GM12873 (cell line): ENCODE results near the gene PEX5L.

Experiments
- TF ChIP-seq, protein P1 (sequence below): IDR thresholded peaks from 2 replicates; pipeline ENCODE4 v1.5.1; 2012; ENCODE audit warnings: low read depth, mild to moderate bottlenecking, moderate library complexity, low read length, control low read depth; ENCODE audit not compliant: insufficient read depth; ENCODE audit errors: missing control alignments

PEX5L gene

DNA sequence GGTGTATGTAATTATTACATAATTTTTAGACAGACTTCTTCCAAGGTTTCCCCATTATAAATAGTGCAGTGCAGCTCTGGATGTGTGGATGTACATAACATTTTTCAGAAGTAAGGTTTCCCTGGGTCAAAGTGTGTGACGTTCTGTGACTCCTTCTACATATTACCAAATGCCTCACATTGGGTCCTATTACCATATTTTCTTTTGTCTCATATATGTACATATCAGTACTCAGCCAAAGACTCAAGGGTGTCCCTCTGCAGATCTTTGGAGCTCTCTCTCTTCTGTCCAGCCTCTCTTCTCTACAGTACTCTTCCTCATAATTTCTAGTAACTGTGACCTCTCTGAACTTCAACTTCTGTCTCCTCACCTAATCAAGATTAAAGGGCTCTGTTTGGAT lies 31.3 kb upstream of the PEX5L start:
- TF ChIP-seq, protein P1, sequence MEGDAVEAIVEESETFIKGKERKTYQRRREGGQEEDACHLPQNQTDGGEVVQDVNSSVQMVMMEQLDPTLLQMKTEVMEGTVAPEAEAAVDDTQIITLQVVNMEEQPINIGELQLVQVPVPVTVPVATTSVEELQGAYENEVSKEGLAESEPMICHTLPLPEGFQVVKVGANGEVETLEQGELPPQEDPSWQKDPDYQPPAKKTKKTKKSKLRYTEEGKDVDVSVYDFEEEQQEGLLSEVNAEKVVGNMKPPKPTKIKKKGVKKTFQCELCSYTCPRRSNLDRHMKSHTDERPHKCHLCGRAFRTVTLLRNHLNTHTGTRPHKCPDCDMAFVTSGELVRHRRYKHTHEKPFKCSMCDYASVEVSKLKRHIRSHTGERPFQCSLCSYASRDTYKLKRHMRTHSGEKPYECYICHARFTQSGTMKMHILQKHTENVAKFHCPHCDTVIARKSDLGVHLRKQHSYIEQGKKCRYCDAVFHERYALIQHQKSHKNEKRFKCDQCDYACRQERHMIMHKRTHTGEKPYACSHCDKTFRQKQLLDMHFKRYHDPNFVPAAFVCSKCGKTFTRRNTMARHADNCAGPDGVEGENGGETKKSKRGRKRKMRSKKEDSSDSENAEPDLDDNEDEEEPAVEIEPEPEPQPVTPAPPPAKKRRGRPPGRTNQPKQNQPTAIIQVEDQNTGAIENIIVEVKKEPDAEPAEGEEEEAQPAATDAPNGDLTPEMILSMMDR = no peak

DNA sequence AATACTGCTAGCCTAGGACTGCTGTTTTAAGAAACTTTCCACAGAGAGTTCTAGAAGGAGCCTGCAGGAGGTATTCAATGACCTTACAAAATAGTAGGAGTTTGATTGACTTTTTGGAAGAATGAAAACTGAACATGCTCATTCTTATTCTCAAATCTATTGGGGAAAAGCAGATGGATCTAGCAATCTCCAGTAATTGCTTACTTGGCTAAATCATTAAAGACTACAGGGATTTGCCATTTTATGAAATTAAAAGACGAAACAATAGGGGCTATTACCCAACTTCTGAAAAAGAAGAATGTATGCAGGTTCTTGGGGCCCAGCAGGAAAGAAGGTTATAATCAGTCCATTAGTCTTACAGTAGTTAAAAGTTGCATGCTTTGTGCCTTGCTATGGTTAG lies 29.9 kb upstream of the PEX5L start:
- TF ChIP-seq, protein P1 = no peak

DNA sequence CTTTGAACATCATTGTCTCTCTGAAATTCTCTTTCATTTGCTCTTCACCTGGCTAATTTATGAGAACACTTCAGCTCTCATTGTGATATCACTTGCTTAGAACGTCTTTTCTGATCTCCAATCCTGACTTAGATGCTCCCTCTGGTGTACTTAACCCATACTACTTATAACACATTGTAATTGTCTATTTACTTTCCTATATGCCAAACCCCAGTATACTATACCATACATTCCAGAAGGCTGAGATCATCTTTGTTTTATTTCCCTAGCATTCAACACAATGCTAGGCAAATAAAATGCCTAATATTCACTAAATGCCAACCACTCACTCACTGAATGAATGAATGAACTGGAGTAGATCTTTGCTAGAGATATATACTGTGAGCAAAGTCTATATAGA lies 27.0 kb upstream of the PEX5L start:
- TF ChIP-seq, protein P1 = no peak

DNA sequence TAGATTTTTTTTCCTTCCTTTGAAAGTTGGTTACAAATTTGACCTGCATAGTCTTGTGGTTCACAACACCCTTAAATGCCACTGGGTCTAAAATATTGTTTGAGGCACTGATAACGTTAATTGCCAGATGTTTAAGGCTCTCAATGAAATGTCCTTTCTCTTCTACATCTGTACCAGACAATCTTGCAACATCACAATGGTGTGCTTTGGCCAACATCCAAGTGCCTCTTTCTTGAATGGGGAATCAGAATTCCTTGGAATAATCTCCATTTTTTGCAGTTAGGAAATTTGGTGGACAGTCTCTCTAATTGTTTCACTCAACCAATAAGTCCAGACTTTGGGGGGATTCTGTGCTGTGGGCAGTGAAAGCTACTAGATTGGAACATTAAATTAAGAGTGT lies 26.0 kb upstream of the PEX5L start:
- TF ChIP-seq, protein P1 = no peak

DNA sequence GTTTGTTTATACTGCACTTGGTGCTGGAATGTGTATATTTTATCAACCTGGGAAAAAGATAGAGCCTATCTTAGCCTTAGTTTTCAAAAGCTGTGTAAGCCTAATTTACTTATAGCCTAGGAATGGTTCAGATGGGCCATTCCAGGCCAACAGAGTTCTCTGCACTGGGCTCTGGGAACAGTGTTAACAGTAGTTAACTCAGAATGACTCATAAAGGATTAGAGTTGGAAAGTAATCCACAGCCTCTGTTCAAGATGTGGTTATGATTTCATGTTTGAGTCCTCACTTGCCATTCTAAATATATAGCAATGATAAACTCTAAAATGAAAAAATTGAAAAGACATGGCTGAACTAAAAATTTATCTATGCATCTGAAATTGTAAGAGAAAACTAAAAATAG lies 22.6 kb upstream of the PEX5L start:
- TF ChIP-seq, protein P1 = no peak

DNA sequence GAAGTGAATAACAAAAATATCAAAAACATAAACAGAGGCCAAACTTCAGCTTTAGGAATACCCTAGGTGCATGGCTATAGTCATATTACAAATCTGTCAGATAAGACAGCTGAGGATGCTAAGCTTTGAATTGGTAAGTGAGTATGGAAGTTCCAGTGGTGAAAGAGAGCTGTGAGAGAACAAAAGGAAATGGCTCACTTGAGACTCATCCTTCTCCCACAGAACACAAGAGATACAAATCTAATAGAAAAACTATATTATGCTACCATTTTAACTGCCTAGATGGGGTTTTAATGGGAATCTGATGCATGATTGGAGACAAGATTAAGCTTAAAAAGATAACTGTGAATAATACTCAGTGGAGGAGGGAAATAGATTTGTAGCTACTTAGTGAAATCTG lies 21.5 kb upstream of the PEX5L start:
- TF ChIP-seq, protein P1 = no peak

DNA sequence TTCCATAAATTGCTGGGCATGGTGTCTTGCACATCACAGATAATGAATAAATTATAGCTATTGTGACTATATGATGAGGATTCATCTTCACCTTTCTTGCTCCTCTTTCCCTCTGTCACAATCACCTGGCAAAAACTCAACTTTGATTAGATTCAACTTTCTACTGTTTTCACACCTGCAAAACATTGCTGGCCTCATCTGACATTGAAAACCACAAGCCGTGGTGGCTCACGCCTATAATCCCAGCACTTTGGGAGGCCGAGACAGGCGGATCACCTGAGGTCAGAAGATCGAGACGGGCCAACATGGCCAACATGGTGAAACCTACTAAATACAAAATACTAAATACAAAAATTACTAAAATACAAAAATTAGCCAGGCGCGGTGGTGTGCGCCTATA lies 12.7 kb upstream of the PEX5L start:
- TF ChIP-seq, protein P1 = no peak
